ENCODE measurements around the gene TTC8. TPM values are rescaled to one million over a fixed set of nuclear protein-coding genes. Genes with fewer than 3 reads are reported as not detected.

Gene TTC8
- total RNA-seq, 1 experiment from 2014 or later, result 26.6 TPM

GRCh38 chr14:88798156-88798555 is 26.3 kb upstream of the TTC8 start:
- TF ChIP-seq, protein P1, sequence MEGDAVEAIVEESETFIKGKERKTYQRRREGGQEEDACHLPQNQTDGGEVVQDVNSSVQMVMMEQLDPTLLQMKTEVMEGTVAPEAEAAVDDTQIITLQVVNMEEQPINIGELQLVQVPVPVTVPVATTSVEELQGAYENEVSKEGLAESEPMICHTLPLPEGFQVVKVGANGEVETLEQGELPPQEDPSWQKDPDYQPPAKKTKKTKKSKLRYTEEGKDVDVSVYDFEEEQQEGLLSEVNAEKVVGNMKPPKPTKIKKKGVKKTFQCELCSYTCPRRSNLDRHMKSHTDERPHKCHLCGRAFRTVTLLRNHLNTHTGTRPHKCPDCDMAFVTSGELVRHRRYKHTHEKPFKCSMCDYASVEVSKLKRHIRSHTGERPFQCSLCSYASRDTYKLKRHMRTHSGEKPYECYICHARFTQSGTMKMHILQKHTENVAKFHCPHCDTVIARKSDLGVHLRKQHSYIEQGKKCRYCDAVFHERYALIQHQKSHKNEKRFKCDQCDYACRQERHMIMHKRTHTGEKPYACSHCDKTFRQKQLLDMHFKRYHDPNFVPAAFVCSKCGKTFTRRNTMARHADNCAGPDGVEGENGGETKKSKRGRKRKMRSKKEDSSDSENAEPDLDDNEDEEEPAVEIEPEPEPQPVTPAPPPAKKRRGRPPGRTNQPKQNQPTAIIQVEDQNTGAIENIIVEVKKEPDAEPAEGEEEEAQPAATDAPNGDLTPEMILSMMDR (conservative IDR thresholded peaks at IDR 0.05; ENCODE audit: low read depth, low read length), result no peak
- no peak for TF ChIP-seq EZH2 (IDR thresholded peaks at IDR 0.05; ENCODE audit: borderline replicate concordance, low read depth, low read length, poor library complexity, severe bottlenecking)
- ChIA-PET CTCF (no interaction called here), POLR2A (ENCODE audit: low non-redundant PET) (no interaction called here)
- no peaks in the 10 kb centered on the region for H3K36me3 ChIP-seq (ENCODE audit: insufficient read depth, low read length, poor library complexity, severe bottlenecking)
- H3K4me1 ChIP-seq (ENCODE audit: insufficient read depth, low read length, poor library complexity, severe bottlenecking), result no peaks in the 10 kb centered on the region
- H3K27me3 ChIP-seq (replicated peaks; ENCODE audit: insufficient read depth, low read depth, low read length, poor library complexity), result peaks cover 16% of the 10 kb centered on the region
- no peak overlapping the region for H3K4me3 ChIP-seq (ENCODE audit: low read depth, low read length, poor library complexity, severe bottlenecking)
- no peaks in the 10 kb centered on the region for H3K9me3 ChIP-seq (ENCODE audit: low read depth, low read length, poor library complexity, severe bottlenecking)
- H3K27ac ChIP-seq (ENCODE audit: low read depth, low read length, poor library complexity, severe bottlenecking), result no peak overlapping the region
- intact Hi-C loops (cut with micrococcal nuclease; ENCODE audit: unreplicated experiment), result no loop called here
- DNase-seq (ENCODE audit: low spot score), result no peak
- BruUV-seq (replicated peaks), result no TSS peak

- Histone ChIP-seq H3K4me3 (ENCODE audit: low read depth, low read length, poor library complexity, severe bottlenecking) (no peak overlapping the region), H3K27me3 (replicated peaks; ENCODE audit: insufficient read depth, low read depth, low read length, poor library complexity) (peaks cover 16% of the 10 kb centered on the region), H3K9me3 (ENCODE audit: low read depth, low read length, poor library complexity, severe bottlenecking) (no peaks in the 10 kb centered on the region), H3K4me1 (ENCODE audit: insufficient read depth, low read length, poor library complexity, severe bottlenecking) (no peaks in the 10 kb centered on the region), H3K27ac (ENCODE audit: low read depth, low read length, poor library complexity, severe bottlenecking) (no peak overlapping the region), H3K36me3 (ENCODE audit: insufficient read depth, low read length, poor library complexity, severe bottlenecking) (no peaks in the 10 kb centered on the region)
- BruUV-seq (replicated peaks), result no TSS peak
- CTCF ChIA-PET, result no interaction called here
- intact Hi-C loops (cut with micrococcal nuclease; ENCODE audit: unreplicated experiment), result no loop called here
- no peak for DNase-seq (ENCODE audit: low spot score)
- TF ChIP-seq, protein P1 (conservative IDR thresholded peaks at IDR 0.05; ENCODE audit: low read depth, low read length), result no peak
- POLR2A ChIA-PET (ENCODE audit: low non-redundant PET), result no interaction called here
Observed at GRCh38 chr14:88799522-88799921, 24.9 kb upstream of the TTC8 start.

DNA sequence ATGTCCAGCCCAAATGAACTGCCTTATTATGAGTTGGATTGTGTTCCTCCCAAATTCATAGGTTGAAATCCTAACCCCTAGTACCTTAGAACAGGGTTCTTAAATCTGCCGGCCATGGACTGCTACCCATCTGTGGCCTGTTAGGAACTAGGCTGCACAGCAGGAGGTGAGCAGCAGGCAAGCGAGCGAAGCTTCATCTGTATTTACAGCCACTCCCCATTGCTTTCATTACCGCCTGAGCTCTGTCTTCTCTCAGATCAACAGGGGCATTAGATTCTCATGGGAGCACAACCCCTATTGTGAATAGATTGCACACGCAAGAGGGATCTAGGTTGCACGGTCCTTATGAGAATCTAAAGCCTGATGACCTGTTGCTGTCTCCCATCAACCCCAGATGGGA is 21.9 kb upstream of the TTC8 start:
- ChIA-PET POLR2A (ENCODE audit: low non-redundant PET) (no interaction called here), CTCF (no interaction called here)
- Histone ChIP-seq H3K4me1 (ENCODE audit: insufficient read depth, low read length, poor library complexity, severe bottlenecking) (no peaks in the 10 kb centered on the region), H3K4me3 (ENCODE audit: low read depth, low read length, poor library complexity, severe bottlenecking) (no peak overlapping the region), H3K27me3 (replicated peaks; ENCODE audit: insufficient read depth, low read depth, low read length, poor library complexity) (peaks cover 16% of the 10 kb centered on the region), H3K36me3 (ENCODE audit: insufficient read depth, low read length, poor library complexity, severe bottlenecking) (no peaks in the 10 kb centered on the region), H3K9me3 (ENCODE audit: low read depth, low read length, poor library complexity, severe bottlenecking) (no peaks in the 10 kb centered on the region), H3K27ac (ENCODE audit: low read depth, low read length, poor library complexity, severe bottlenecking) (no peak overlapping the region)
- intact Hi-C loops (cut with micrococcal nuclease; ENCODE audit: unreplicated experiment), result no loop called here
- TF ChIP-seq, protein P1 (conservative IDR thresholded peaks at IDR 0.05; ENCODE audit: low read depth, low read length), result no peak
- no peak for TF ChIP-seq EZH2 (IDR thresholded peaks at IDR 0.05; ENCODE audit: borderline replicate concordance, low read depth, low read length, poor library complexity, severe bottlenecking)
- no TSS peak for BruUV-seq (replicated peaks)
- DNase-seq (ENCODE audit: low spot score), result peak; percentile 22

All from A673 (cell line).